ENCODE data around the gene ADGRF4.

Gene ADGRF4

GRCh38 chr6:47769982-47770381, 71.6 kb downstream of the ADGRF4 start:
- DNase-seq (ENCODE audit: insufficient read length, low spot score): no peak
- no peak for FAIRE-seq
- TF ChIP-seq CTCF (IDR thresholded peaks at IDR 0.05; ENCODE audit: insufficient read depth, missing control alignments): no peak

Data from D721Med (cell line).